BE2C (cell line): Measurements from ENCODE around the gene APOBEC3B.

ENCODE experiments used
- DNase-seq: peaks from one replicate; pipeline ENCODE4 v3.0.0-alpha.2; 2020
- H3K27me3 ChIP-seq: fragments of 250-450 bp; sonication (Bioruptor Pico); 2 replicates; pipeline ENCODE4 v1.5.1; 2020; ENCODE audit warnings: mild to moderate bottlenecking
- H3K36me3 ChIP-seq: fragments of 250-450 bp; sonication (Bioruptor Pico); 2 replicates; pipeline ENCODE4 v1.5.1; 2020; ENCODE audit warnings: mild to moderate bottlenecking
- H3K4me1 ChIP-seq: fragments of 250-450 bp; sonication (Bioruptor Pico); 2 replicates; pipeline ENCODE4 v1.5.1; 2020
- H3K4me3 ChIP-seq: 2 replicates; pipeline ENCODE4 v1.5.1; 2011; ENCODE audit warnings: low read depth, low read length
- H3K9me3 ChIP-seq: fragments of 250-450 bp; sonication (Bioruptor Pico); 2 replicates; pipeline ENCODE4 v1.5.1; 2020
- TF ChIP-seq, protein P1 (sequence below): IDR thresholded peaks from 2 replicates; pipeline ENCODE4 v1.5.1; 2012; ENCODE audit warnings: mild to moderate bottlenecking, low read depth, low read length

The APOBEC3B gene

GRCh38 chr22:38953577-38954413 lies 28.4 kb upstream of the APOBEC3B start:
- DNase-seq: no peak
- TF ChIP-seq, protein P1, sequence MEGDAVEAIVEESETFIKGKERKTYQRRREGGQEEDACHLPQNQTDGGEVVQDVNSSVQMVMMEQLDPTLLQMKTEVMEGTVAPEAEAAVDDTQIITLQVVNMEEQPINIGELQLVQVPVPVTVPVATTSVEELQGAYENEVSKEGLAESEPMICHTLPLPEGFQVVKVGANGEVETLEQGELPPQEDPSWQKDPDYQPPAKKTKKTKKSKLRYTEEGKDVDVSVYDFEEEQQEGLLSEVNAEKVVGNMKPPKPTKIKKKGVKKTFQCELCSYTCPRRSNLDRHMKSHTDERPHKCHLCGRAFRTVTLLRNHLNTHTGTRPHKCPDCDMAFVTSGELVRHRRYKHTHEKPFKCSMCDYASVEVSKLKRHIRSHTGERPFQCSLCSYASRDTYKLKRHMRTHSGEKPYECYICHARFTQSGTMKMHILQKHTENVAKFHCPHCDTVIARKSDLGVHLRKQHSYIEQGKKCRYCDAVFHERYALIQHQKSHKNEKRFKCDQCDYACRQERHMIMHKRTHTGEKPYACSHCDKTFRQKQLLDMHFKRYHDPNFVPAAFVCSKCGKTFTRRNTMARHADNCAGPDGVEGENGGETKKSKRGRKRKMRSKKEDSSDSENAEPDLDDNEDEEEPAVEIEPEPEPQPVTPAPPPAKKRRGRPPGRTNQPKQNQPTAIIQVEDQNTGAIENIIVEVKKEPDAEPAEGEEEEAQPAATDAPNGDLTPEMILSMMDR: no peak
- H3K4me1 ChIP-seq: no peaks in the 10 kb centered on the region
- H3K36me3 ChIP-seq: no peaks in the 10 kb centered on the region
- no peaks in the 10 kb centered on the region for H3K27me3 ChIP-seq
- no peak overlapping the region for H3K4me3 ChIP-seq
- no peaks in the 10 kb centered on the region for H3K9me3 ChIP-seq

- TF ChIP-seq, protein P1: no peak
- Histone ChIP-seq H3K4me1 (no peaks in the 10 kb centered on the region), H3K27me3 (no peaks in the 10 kb centered on the region), H3K4me3 (no peak overlapping the region), H3K9me3 (no peaks in the 10 kb centered on the region), H3K36me3 (no peaks in the 10 kb centered on the region)
- DNase-seq: no peak
These were observed 27.6 kb upstream of the APOBEC3B start for GRCh38 chr22:38954414-38955043.

DNA sequence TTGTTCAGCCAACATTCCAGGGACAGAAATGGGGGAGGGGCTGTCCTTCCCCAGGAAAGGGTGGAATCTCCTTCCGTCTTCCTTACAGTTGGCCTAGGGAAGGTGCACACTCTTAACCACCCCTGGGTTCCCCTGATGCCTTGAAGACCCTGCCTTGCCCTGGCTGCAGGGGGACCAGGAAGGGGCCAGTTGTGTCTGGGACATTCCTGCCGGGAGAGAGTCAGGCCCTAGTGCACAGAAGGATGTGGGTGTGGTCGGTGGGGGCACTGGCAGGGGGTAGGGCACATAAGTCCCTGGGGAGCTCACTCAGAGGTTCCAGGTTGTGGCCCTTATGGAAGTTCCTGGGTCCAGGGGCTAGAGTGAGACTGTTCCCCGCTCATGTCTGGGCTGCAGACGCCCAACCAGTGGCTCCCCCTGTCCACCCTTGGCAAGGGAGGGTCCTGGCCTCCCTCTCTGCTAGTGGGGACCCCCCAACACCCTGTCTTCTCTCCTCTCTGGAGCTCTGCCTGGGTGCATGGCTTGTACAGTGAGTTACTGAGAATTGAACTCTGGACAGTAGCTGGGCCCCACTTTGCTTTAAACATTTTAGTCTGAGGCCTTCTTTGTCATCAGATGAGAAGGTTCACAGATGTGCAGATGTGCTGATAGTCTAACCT lies 26.8 kb upstream of the APOBEC3B start:
- TF ChIP-seq, protein P1: no peak
- H3K9me3 ChIP-seq: no peaks in the 10 kb centered on the region
- H3K27me3 ChIP-seq: no peaks in the 10 kb centered on the region
- no peak for DNase-seq
- H3K4me3 ChIP-seq: no peak overlapping the region
- no peaks in the 10 kb centered on the region for H3K4me1 ChIP-seq
- no peaks in the 10 kb centered on the region for H3K36me3 ChIP-seq

GRCh38 chr22:38955926-38956325 lies 26.2 kb upstream of the APOBEC3B start:
- no peaks in the 10 kb centered on the region for H3K4me1 ChIP-seq
- TF ChIP-seq, protein P1: no peak
- DNase-seq: no peak
- H3K9me3 ChIP-seq: no peaks in the 10 kb centered on the region
- H3K4me3 ChIP-seq: no peak overlapping the region
- no peaks in the 10 kb centered on the region for H3K27me3 ChIP-seq
- H3K36me3 ChIP-seq: no peaks in the 10 kb centered on the region

DNA sequence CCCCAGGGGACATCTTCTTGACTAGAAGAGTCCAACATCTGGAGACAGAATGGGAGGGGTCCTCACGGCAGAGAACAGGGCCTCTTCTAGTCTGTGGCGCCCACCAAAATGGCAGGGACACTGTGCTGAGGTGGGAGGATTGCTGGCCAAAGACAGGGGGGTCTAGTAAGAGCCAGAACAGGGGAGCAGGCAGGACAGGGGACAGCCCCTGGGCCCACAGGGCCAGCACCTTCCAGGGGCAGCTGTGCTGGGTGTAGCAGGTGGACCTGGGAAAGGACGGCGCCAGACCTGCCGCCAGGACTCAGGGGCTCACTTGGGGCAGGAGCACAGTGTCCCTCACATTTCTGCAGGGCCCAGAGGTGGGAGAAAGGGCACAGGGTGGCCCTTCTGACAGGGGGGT lies 25.6 kb upstream of the APOBEC3B start:
- H3K4me3 ChIP-seq: no peak overlapping the region
- no peaks in the 10 kb centered on the region for H3K36me3 ChIP-seq
- no peaks in the 10 kb centered on the region for H3K9me3 ChIP-seq
- DNase-seq: no peak
- no peaks in the 10 kb centered on the region for H3K4me1 ChIP-seq
- TF ChIP-seq, protein P1: no peak
- H3K27me3 ChIP-seq: no peaks in the 10 kb centered on the region
